Stimulated activated CD8-positive, alpha-beta memory T cell treated with anti-CD3 and anti-CD28 coated beads, Interleukin-7, amount 100 ng/mL, for 24 hours (primary cell): ENCODE data around the gene ZNF536.
"Not testable (repeated sequence)": the region's sequence is repeated elsewhere in the genome, so short reads cannot be mapped to it uniquely, and the experiment has no call there.

Experiments
- DNase-seq: peaks from one replicate; pipeline ENCODE4 v3.0.0-alpha.2; 2020; ENCODE audit warnings: low read depth

ZNF536 gene

DNA sequence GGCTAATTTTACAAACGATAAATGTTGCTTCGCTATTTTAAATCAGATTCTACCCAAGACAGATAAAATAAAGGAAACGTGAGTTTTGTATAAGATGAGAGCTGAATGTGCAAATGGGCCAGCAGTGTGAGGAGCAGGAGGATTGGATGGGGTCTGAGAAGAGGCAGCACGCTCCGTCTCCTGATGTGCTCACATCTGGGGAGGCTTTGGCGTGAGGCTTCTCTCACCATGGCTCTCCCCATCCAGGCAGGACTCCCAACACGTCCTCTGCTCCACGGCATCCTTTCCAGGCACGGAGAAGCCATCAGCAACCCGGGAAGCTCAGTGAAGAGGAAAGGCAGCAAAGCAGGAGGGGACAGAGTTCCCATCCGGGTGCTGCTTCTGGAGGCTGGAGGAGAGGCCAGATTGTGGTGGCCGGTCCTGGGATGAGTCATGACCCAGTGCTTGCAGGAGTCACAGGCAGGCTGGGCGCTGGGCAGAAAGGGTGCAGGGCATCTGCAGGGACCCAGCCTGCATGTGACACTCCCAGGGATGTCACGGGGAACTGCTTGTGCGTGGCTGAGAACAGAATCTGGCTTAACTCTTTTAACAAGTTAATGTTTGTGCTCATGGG is 47.5 kb downstream of the ZNF536 start:
- no peak for DNase-seq

DNA sequence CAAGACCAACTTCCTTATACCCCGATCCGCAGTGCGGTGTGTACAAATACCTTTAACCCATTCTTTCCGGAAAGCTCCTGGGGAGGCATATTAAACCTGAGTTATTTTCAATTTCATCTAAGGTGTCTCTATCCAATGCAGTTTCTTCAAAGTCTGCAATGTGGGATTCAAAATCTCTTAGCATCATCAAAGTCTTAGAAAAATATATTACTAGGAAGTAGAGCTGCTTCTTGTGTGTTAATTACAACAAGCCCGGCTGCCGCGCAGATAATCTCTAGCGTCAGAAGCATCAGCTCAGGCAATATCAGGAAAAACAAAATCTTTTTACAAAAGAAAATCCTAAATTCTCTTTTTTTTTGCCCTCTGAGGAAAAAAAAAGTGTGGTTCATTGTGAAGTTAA is 48.1 kb downstream of the ZNF536 start:
- no peak for DNase-seq

DNA sequence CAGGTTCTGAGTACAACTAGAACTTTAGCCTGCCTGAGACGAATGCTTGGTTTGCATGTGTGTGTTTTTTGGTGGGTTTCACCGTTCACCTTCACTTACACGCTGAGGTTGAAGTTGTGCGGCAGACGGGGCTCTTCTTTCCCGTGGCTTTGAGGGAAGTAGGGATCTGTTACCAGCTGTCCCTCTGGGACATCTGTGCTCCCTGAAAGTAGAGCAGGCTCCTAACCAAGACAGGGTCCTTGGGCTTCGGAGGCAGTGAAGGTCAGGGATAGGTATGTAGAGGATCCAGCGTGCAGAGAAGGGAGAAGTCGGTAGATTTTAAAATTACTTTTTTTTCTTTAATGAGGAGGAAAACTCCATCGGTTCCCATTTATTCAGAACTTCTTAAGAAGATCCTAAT is 48.7 kb downstream of the ZNF536 start:
- DNase-seq: no peak

DNA sequence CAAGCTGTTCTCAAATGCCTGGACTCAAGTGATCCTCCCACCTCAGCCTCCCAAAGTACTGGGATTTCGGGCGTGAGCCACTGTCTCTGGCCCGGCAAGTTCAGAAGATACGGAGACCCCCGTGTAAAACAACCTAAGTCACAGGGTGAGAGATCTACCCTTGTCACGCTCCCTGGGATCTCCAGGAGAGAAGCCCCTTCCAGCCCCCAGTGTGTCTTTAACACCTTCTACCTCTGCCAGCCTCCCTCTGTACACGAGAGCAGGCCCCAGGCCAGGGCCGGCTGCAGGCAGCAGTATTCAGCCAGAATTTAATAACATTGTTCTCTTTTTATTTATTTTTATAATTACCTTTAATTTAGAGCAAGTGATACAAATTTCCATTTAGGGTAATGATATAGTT is 49.4 kb downstream of the ZNF536 start:
- no peak for DNase-seq

DNA sequence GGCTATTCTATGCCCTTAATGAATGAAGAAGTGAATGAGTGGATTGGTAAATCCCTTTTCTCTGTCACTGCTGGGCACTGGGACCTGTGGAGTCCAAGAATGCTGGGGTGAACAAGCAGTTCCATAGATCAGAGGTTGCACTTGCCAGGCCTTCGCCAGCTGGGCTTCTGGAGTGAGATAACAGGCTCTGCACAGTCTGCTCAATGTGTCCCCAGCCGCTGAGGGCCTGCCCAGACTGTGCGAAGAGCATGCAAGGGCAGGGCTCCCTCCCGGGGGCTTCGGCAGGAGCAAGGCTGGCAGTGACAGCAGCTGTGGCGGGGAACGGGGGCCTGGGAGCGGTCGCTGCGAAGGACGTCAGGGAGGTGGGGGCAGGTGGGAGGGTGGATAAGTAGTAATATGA is 51.3 kb downstream of the ZNF536 start:
- DNase-seq: no peak

DNA sequence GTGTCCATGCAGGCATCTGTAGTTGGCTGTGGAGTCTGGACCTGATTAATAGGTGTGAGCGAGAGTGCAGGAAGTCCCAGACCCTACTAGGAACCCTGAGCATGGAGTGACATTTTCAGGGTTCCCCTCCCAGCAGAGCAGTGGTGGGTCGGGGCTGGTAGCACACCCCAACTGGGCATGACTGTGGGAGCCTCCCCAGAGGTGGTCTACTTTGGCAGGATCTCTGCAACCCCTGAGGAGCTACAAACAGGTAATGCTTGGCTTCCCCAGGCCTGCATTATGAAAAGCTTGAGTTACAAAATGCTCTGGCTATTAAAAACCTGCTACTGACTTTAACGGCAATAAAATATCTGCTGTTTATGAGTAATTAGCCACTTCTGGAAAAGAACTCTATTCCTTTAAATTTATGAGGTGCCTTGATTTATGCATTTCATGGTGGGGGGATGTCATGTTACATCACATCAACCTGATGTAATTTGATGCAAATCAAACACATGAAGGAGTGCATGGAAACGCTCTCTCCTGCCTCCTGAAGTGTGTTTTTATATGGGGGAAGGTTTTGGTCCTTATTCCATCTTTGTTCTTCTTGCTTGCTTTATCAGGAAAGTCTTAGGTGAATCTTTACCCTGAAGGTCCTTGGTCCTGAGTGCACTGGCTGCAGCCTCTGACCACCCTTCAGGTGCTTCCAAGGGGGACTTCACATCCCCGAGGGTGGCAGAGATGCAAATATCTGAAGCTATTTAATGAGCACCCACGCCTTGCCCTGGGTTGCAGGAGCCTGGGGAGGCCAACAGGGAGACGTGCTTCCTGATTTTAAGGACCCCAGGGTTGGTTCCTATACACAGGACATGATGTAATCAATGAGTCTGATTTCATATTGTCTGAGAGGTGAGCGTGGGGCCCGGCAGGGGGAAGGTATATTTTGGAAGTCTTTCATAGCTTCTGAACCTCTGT is 54.0 kb downstream of the ZNF536 start:
- no peak for DNase-seq

DNA sequence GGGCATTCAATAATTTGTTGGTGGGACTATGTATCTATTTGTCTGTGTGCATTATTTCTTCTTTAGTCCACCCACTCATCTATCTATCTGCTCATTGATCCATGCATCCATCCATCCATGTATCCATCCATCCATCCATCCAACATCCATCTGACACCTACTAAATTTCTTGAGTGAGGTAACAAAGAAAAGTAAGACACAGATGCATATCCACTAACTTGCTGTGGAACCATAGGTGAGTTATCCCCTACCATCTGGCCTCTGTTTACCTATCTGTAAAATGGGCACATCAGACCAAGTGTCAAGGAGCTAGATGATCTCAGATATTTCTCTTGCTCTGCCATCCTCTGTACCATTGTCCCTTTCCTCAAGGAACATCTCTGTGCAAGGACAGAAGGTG is 54.7 kb downstream of the ZNF536 start:
- no peak for DNase-seq

DNA sequence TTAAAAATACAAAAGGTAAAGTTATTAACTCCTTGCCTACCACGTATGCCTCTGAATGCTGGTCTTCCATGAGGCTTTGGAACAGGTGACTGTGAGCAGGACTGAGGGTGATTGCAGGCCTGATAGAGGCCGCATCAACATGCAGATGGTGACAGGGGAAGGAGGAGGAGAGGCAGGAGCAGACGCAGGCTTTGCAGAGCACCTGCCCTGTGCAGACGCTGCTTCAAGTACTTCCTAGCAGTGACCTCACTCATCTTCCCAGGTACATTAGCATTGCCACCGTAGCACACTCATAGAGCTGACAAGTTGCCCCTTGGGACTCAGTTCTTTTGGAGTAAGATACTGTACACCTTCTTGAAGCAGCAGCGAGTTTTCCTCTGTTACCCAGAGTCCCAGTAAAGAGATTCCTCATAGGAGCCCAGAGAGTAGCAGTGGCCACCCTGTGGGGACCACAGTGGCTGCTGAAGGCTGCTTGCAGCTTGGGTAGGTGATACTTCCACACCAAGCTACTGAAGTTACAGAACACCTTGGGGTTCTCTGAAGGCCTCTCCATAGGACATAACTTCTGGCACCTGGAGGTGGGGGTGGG is 56.0 kb downstream of the ZNF536 start:
- no peak for DNase-seq

DNA sequence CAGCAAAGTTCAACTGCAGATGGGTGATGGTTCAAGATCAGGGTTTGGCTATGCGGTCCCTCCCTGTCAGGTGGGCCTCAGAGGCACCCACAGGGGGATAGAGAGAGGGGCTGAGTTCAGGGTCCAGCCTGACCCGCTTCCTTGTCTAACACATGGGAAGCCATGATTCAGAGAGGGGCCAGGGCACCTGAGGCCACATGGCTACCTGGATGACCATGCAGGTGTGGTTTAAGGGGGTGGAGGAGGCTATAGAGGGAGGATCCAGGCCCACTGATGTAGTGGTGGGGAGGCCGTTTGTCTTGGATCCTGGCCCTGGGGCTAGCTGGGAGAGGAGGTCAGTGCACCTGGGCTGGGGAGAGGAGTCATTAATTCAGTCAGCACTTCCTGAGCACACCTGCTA is 56.7 kb downstream of the ZNF536 start:
- DNase-seq: no peak

DNA sequence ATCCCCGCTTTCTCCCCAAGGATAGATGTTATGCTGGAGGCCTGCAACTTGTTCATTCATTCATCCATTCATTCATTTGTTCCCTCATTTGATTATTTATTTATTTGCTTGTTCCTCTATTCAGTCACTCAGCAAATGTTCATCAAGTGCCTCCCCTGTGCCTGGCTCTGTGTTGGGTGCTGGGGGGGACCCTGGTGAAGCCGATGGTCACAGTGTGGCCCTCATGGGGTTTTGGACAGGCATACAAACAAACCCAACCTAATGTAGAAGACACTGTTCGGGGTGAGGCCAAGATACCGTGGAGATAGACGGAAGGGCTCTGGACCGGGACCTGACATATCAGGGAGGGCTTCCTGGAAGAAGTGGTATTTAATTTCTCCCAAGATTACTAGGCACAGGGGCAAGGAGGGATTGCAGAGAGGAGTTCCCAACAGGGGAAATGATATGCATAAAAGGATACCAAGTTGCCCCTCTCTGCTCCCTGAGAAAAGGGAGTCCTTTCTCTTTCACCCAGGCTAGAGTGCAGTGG is 58.1 kb downstream of the ZNF536 start:
- DNase-seq: no peak

DNA sequence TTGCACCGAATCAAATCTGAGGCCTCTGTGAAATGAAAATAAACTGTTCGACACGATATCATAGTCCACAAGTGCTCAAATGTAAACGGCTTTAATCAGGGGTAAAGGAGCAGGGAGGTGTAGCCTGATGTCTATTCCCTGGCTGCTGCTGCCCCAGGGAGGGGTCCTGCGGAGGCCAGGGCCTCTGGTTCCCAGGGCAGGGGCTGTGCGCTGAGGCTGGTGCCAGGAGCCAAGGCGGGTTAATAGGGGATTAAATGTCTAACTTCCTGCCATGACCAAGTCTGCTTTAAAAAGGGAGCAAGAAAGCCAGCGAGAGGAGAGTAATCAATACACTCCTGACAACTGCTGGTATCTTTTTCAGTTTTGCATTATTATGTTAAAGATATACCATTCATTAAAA is 59.4 kb downstream of the ZNF536 start:
- no peak for DNase-seq

DNA sequence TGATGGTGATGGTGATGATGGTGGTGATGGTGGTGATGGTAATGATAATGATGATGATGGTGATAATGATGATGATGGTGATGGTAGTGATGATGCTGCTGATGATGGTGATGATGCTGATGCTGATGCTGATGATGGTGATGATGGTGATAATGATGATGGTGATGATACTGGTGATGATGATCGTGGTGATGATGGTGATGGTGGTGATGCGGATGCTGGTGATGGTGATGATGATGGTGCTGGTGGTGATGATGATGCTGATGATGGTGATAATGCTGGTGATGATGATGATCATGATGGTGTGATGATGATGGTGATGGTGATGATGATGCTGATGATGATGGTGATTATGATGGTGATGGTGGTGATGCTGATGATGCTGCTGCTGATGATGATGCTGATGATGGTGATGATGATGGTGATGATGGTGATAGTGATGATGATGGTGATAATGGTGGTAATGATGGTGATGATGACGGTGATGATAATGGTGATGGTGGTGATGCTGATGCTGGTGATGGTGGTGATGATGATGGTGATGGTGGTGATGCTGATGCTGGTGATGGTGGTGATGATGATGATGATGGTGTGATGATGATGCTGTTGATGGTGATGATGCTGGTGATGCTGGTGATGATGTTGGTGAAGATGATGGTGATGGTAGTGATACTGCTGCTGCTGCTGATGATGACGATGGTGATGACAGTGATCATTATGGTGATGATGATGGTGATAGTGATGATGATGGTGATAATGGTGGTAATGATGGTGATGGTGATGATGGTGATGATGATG is 62.8 kb downstream of the ZNF536 start:
- DNase-seq: no peak

DNA sequence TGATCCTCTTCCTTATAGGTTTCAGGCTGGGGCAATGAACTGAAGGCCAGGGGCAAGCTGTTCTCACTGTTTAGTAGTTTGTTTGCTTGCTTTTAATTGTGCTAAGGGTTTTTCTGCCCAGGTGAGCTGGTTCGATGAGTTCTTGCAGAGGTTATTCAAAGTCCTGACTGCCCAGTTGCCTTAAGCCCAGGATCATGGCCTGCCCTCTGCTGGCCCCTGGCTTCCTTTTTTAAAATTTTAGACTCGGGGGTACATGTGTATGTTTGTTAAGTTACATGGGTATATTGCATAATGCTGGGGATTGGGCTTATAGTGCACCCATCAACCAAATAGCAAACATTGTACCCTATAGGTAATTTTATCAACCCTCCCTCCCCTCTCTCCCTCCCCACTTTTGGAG is 65.7 kb downstream of the ZNF536 start:
- DNase-seq: no peak

DNA sequence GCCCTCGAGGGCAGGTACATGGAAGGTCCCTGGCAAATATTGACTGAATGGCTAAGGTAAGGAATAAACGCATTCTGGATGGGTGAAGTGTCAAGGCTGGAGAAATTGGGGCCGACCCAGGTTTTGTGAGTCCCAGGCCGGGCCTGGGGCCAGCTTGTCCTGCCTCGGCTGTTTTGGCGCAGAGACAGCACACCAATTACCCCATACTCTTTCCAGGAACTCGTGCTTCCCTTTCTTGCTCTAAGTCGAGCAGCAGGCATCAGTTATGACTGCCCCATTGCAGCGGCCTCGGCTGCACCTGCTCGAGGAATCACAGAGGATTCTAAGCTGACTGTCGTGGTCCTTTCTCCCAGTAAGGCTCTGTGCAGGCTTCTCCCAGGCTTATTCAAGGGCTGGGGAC is 67.1 kb downstream of the ZNF536 start:
- no peak for DNase-seq

DNA sequence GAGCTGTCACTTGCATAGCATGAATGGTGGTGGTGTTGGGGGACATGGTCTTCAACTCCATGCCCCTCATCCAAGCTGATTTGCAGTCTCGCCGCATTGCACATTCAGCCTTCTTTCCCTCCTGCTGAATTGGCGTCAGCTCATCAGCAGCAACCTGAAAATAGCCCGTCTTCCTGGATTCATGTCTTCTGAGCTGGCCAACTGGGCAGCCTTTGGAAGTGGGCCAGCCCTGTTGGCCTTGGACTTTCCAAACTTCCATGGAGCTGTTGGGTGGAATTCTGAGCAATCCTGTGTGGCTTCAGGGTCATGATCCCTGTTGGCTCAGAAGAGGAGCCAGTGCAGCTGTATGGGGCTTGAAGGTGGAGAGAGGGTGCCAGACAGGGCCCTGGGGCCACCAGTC is 68.8 kb downstream of the ZNF536 start:
- no peak for DNase-seq

DNA sequence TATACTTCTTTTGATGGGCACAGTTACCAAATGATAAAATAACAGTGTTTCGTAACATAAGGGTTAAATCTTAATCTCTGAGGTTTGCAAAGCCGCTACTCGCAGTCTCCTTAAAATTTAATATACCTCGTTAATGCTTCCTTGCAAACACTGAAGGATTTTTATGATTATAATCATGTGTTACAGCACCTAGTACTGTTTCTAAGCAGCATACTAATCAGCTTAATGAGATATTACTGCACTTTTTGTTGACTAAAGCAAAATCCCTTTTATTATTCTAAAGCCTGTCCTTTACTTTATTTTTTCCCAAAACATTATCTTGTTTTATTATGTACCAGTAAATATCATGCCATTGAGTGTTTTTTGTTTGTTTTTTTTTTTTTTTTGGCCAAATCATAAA is 70.5 kb downstream of the ZNF536 start:
- DNase-seq: no peak

DNA sequence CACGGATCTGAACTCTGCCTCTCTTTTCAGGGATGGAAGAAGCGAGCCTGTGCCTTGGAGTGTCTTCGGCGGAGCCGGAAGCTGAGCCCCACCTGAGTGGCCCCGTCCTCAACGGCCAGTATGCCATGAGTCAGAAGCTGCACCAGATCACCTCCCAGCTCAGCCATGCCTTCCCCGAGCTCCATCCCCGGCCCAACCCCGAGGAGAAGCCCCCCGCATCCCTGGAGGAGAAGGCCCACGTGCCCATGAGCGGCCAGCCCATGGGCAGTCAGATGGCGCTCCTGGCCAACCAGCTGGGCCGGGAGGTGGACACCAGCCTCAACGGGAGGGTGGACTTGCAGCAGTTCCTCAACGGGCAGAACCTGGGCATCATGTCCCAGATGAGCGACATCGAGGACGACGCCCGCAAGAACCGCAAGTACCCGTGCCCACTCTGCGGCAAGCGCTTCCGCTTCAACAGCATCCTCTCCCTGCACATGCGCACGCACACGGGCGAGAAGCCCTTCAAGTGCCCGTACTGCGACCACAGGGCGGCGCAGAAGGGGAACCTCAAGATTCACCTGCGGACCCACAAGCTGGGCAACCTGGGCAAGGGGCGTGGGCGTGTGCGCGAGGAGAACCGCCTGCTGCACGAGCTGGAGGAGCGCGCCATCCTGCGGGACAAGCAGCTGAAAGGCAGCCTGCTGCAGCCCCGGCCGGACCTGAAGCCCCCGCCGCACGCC is 71.5 kb downstream of the ZNF536 start:
- DNase-seq: no peak

DNA sequence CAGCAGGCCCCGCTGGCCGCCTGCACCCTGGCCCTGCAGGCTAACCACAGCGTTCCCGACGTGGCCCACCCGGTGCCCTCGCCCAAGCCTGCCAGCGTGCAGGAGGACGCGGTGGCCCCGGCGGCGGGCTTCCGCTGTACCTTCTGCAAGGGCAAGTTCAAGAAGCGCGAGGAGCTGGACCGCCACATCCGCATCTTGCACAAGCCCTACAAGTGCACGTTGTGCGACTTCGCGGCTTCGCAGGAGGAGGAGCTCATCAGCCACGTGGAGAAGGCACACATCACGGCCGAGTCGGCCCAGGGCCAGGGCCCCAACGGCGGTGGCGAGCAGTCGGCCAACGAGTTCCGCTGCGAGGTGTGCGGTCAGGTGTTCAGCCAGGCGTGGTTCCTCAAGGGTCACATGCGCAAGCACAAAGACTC is 72.1 kb downstream of the ZNF536 start:
- no peak for DNase-seq

DNA sequence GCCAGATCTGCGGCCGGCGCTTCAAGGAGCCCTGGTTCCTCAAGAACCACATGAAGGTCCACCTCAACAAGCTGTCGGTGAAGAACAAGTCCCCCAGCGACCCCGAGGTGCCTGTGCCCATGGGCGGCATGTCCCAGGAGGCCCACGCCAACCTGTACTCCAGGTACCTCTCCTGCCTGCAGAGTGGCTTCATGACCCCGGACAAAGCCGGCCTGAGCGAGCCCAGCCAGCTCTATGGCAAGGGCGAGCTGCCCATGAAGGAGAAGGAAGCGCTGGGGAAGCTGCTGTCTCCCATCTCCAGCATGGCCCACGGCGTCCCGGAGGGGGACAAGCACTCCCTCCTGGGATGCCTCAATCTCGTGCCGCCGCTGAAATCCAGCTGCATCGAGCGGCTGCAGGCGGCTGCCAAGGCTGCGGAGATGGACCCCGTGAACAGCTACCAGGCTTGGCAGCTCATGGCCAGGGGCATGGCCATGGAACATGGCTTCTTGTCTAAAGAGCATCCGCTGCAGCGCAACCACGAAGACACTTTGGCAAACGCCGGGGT is 72.6 kb downstream of the ZNF536 start:
- no peak for DNase-seq

DNA sequence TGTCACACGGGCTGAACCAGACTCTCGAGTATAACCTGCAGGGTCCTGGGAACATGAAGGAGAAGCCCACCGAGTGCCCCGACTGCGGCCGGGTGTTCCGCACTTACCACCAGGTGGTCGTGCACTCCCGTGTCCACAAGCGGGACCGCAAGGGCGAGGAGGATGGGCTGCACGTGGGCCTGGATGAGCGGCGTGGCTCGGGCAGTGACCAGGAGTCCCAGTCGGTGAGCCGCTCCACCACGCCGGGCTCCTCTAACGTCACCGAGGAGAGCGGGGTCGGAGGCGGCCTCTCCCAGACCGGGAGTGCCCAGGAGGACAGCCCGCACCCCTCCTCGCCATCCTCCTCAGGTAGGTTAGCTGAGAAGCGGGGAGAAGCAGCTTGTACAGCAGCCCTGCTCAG is 73.2 kb downstream of the ZNF536 start:
- no peak for DNase-seq

DNA sequence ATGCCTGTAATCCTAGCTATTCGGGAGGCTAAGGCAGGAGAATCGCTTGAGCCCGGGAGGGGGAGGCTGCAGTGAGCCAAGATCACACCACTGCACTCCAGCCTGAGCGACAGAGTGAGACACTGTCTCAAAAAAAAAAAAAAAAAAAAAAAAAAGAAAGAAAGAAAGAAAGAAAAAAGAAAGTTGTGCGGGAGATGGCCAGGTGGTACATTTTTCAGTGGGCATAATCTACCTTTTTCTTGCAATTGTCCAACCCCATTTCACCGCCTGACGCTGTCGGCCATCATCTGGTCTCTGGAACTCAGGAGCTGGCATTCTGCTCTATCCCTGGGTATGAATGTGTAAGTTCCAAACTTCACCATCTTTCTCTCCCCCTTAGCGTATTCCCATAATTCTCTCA is 73.9 kb downstream of the ZNF536 start:
- not testable (repeated sequence) for DNase-seq
